Middle frontal gyrus (tissue), 1 donor: ENCODE data around the gene NTNG1.
"Not testable (repeated sequence)": the region's sequence is repeated elsewhere in the genome, so short reads cannot be mapped to it uniquely, and the experiment has no call there.

Experiments used
- DNase-seq: peaks from one replicate; pipeline ENCODE4 v3.0.0-alpha.2; 2015; ENCODE audit warnings: low spot score; ENCODE audit errors: extremely low spot score

Gene NTNG1

GRCh38 chr1:107196973-107197562 lies 56.2 kb downstream of the NTNG1 start:
- DNase-seq: no peak

GRCh38 chr1:107198561-107198960 lies 57.7 kb downstream of the NTNG1 start:
- no peak for DNase-seq

- no peak for DNase-seq
These were observed 59.8 kb downstream of the NTNG1 start for GRCh38 chr1:107200631-107201030.

- no peak for DNase-seq
These were observed 61.2 kb downstream of the NTNG1 start for GRCh38 chr1:107202007-107202406.

- no peak for DNase-seq
These were observed 72.4 kb downstream of the NTNG1 start for GRCh38 chr1:107213225-107213624.

- no peak for DNase-seq
These were observed 79.2 kb downstream of the NTNG1 start for GRCh38 chr1:107220036-107220435.

GRCh38 chr1:107225706-107226105 lies 84.9 kb downstream of the NTNG1 start:
- DNase-seq: no peak

GRCh38 chr1:107228704-107229371 lies 88.0 kb downstream of the NTNG1 start:
- no peak for DNase-seq

- DNase-seq: no peak
These were observed 88.9 kb downstream of the NTNG1 start for GRCh38 chr1:107229711-107230110.

GRCh38 chr1:107230121-107230520 lies 89.3 kb downstream of the NTNG1 start:
- DNase-seq: no peak

GRCh38 chr1:107231291-107231690 lies 90.5 kb downstream of the NTNG1 start:
- DNase-seq: no peak

- no peak for DNase-seq
These were observed 91.6 kb downstream of the NTNG1 start for GRCh38 chr1:107232426-107232825.

- DNase-seq: not testable (repeated sequence)
These were observed 95.9 kb downstream of the NTNG1 start for GRCh38 chr1:107236760-107237159.

- no peak for DNase-seq
These were observed 102.6 kb downstream of the NTNG1 start for GRCh38 chr1:107243461-107243860.

- DNase-seq: no peak
These were observed 104.1 kb downstream of the NTNG1 start for GRCh38 chr1:107244709-107245500.

GRCh38 chr1:107246775-107247345 lies 106.0 kb downstream of the NTNG1 start:
- no peak for DNase-seq

- no peak for DNase-seq
These were observed 106.8 kb downstream of the NTNG1 start for GRCh38 chr1:107247679-107248078.

GRCh38 chr1:107250169-107250568 lies 109.3 kb downstream of the NTNG1 start:
- no peak for DNase-seq

- DNase-seq: no peak
These were observed 110.2 kb downstream of the NTNG1 start for GRCh38 chr1:107251083-107251482.

- DNase-seq: no peak
These were observed 111.0 kb downstream of the NTNG1 start for GRCh38 chr1:107251839-107252238.

GRCh38 chr1:107252271-107252670 lies 111.4 kb downstream of the NTNG1 start:
- no peak for DNase-seq

- DNase-seq: no peak
These were observed 113.5 kb downstream of the NTNG1 start for GRCh38 chr1:107254306-107254705.
